SU-DHL-6 (cell line): ENCODE data around the gene GYG1.

Source experiments
- EZH2phosphoT487 ChIP-seq: fragments of 200-600 bp; sonication (generic), shearing (Covaris generic); conservative IDR thresholded peaks from 2 replicates; pipeline ENCODE4 v1.6.1; 2018; ENCODE audit warnings: mild to moderate bottlenecking, antibody characterized with exemption, low read length, moderate library complexity, mixed read lengths
- TF ChIP-seq, protein P1 (sequence below): fragments of 200-600 bp; sonication (generic); IDR thresholded peaks from one replicate; pipeline ENCODE4 v1.5.1; 2017; ENCODE audit warnings: antibody characterized with exemption, mild to moderate bottlenecking, low read length, moderate library complexity; ENCODE audit not compliant: insufficient read depth, poor library complexity, severe bottlenecking

DNA sequence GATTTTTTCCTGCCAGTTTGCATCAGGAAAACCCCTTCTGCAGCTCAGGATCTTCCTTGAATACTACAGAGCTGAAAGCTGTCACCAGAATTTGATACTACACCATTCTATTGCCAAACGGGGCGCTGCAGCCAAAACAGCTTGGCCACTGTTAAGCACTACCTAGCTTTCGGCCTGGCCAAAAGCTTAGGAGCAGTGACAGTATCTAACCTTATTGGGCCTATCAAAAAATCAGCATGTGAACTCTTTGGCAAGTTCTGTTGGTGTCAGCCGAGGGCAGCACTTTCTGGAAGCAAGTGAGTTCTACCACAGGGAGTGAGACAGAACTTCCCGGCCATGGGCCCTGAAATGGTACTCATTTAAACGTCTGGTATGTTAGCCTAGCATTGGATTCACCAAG, 16.1 kb upstream of the GYG1 start:
- TF ChIP-seq, protein P1, sequence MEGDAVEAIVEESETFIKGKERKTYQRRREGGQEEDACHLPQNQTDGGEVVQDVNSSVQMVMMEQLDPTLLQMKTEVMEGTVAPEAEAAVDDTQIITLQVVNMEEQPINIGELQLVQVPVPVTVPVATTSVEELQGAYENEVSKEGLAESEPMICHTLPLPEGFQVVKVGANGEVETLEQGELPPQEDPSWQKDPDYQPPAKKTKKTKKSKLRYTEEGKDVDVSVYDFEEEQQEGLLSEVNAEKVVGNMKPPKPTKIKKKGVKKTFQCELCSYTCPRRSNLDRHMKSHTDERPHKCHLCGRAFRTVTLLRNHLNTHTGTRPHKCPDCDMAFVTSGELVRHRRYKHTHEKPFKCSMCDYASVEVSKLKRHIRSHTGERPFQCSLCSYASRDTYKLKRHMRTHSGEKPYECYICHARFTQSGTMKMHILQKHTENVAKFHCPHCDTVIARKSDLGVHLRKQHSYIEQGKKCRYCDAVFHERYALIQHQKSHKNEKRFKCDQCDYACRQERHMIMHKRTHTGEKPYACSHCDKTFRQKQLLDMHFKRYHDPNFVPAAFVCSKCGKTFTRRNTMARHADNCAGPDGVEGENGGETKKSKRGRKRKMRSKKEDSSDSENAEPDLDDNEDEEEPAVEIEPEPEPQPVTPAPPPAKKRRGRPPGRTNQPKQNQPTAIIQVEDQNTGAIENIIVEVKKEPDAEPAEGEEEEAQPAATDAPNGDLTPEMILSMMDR, result no peak
- no peak for TF ChIP-seq EZH2phosphoT487
